DMS53 (cell line): Measurements from ENCODE around the gene TICAM1.

Source experiments
- DNase-seq: peaks from one replicate; lab custom pipeline; 2025; lab: John Stamatoyannopoulos, UW

TICAM1 gene

DNA sequence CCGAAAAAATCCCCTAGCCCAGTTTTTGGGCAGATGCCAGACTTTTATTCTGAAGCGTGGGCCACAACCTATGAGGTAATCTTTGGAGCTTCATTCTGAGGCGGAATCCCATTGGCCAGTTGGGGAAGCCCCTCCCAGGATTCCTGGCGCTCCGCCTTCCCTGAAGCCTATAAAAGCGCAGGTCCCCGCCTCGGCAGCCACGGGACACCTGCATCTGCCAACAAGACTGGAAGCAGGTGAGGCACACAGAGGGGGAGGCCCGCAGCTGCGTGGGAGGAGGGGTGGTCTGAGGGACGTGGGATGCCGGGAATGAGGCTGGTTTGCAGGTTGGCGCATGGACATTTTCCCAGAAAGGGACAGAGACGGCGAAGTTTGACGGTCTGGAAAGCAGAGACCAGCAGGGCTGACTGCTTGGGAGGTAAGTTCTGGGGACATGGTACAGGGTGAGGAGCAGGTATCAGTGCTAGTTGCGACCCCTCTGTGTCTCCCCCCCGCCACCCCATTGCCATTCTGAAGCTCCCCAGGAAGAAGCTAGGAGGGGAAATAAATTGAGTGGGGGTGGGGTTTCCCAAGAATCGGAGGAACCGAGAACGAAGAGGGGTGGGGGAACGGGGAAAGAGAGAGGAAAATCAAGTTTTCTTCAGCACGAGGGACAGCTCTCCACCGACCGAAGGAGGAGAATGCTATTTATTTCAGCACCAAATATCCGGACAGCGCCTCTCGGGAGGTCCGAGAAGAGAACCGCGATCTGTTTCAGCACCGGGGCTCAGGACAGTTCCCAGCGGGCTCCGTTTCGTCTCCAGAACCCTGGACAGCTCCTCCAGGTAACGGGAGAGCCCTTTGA, 62.4 kb downstream of the TICAM1 start:
- peak; percentile 88 for DNase-seq
